BJ (cell line): ENCODE measurements around the gene PIGH. TPM values are rescaled to one million over a fixed set of nuclear protein-coding genes. Genes with fewer than 3 reads are reported as not detected.
A peak's percentile ranks its signal among the peaks of the same experiment; 100 is the strongest.

ENCODE experiments used
- CTCF ChIA-PET: fragments of 350-600 bp; formaldehyde crosslinking; extraction: SDS; loops from one replicate; lab custom pipeline; 2021; ENCODE audit warnings: antibody characterized with exemption, inconsistent platforms; lab: Yijun Ruan, JAX
- POLR2A ChIA-PET: fragments of 300-600 bp; sonication (Branson Sonifier 250); formaldehyde crosslinking; extraction: SDS; loops from one replicate; lab custom pipeline; 2021; ENCODE audit warnings: antibody characterized with exemption; lab: Charles Lee
- DNase-seq: peaks from one replicate; pipeline ENCODE4 v3.0.0-alpha.2; 2011; ENCODE audit warnings: low read depth
- H3K27me3 ChIP-seq: 2 replicates; pipeline ENCODE4 v1.6.0; 2011; ENCODE audit warnings: low read length; ENCODE audit not compliant: control insufficient read depth, insufficient read depth
- H3K36me3 ChIP-seq: 2 replicates; pipeline ENCODE4 v1.5.1; 2011; ENCODE audit warnings: low read length; ENCODE audit not compliant: control insufficient read depth, insufficient read depth
- H3K4me3 ChIP-seq: 2 replicates; pipeline ENCODE4 v1.5.1; 2011; ENCODE audit warnings: low read depth, mild to moderate bottlenecking, control low read depth, low read length
- CTCF ChIP-seq: IDR thresholded peaks from 2 replicates; pipeline ENCODE4 v1.5.1; 2011; ENCODE audit warnings: low read depth, mild to moderate bottlenecking, control low read depth, inconsistent platforms, low read length, moderate library complexity; ENCODE audit not compliant: insufficient read depth
- polyA plus RNA-seq: library from polyadenylated mRNA; depleted of rRNA; stranded (reverse); fragments of >200 nt; gene quantifications from 2 replicates; pipeline ENCODE4 v1.2.3, GENCODE V29; 2011

The PIGH gene
- polyA plus RNA-seq, 1 experiment: 19.0 TPM

DNA sequence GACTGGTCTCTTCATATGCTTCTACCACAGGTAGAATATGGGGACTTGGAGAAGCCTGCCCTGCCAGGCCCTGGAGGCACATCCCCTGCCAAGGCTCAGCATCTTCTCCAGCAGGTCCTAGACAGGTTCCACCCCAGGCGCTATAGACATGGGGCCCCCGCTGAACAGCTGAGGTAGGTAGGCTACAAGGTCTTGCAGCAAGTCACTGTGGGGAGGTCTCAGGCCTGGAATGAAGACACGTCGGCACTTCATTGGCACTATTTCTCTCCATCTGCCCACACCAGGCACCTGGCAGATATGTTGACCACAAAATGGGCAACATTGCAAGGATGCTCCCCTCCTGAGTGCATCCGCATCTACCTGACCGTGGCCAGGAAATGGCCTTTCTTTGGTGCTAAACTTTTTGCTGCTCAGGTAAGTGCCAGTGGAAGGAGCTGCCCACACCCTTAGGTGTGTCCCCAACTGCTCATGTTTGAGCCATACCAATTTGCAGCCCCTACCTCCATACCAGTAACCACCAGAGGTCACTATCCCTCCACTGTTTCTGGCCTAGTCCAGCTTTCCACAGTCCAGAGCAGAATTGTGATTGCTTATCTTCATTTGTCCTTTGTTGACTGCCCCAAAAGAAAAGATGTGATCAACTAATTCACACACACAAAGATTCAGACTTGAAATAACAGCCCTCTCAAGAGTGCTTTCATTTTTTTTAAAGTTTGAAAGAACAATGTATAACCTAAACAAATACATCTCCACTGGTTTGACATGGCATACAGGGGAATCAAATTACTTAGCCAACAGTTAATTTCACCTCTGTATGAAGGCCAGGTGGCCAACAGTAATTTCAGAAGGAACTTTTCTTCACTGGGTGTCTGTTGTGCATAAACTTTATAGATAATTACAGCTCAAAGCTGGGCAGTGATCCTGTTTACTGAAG, 16.1 kb downstream of the PIGH start:
- peak; percentile 79 for TF ChIP-seq CTCF
- no peak overlapping the region for H3K4me3 ChIP-seq
- no peaks in the 10 kb centered on the region for H3K36me3 ChIP-seq
- CTCF ChIA-PET: interaction anchor here (0.7 to 13.8 kb wide), 28 partner anchors 8 to 192 kb away, joined by 3 to 189 read pairs (median 4); partner anchors contain the start of genes PIGH and RDH12
- H3K27me3 ChIP-seq: no peaks in the 10 kb centered on the region
- DNase-seq: no peak
- POLR2A ChIA-PET: interaction anchor here (0.6 to 1.4 kb wide), 2 partner anchors 83 to 120 kb away, joined by 3 to 4 read pairs; no protein-coding TSS in a partner anchor

- no peak for DNase-seq
- TF ChIP-seq CTCF: 0 out of 2 replicates have a peak, but pooled peaks have one; percentile 3
- POLR2A ChIA-PET: no interaction called here
- no peak overlapping the region for H3K4me3 ChIP-seq
- no peaks in the 10 kb centered on the region for H3K27me3 ChIP-seq
- no peaks in the 10 kb centered on the region for H3K36me3 ChIP-seq
- CTCF ChIA-PET: interaction anchor here (1.0 to 13.8 kb wide), 9 partner anchors 9 to 153 kb away, joined by 3 to 189 read pairs (median 7); partner anchors contain the start of genes PLEKHH1 and RDH12
Measured at GRCh38 chr14:67582061-67582460, 18.0 kb downstream of the PIGH start.

- CTCF ChIA-PET: interaction anchor here (1.0 to 13.8 kb wide), 9 partner anchors 9 to 153 kb away, joined by 3 to 189 read pairs (median 7); partner anchors contain the start of genes PLEKHH1 and RDH12
- no peak overlapping the region for H3K4me3 ChIP-seq
- no peaks in the 10 kb centered on the region for H3K27me3 ChIP-seq
- H3K36me3 ChIP-seq: no peaks in the 10 kb centered on the region
- TF ChIP-seq CTCF: no peak
- POLR2A ChIA-PET: no interaction called here
- no peak for DNase-seq
Measured at GRCh38 chr14:67581643-67582042, 18.4 kb downstream of the PIGH start.

- ChIA-PET CTCF (interaction anchor here (0.7 to 13.8 kb wide), 11 partner anchors 8 to 152 kb away, joined by 3 to 189 read pairs (median 7); partner anchors contain the start of genes PLEKHH1 and RDH12), POLR2A (no interaction called here)
- DNase-seq: no peak
Measured at GRCh38 chr14:67580336-67581171, 19.5 kb downstream of the PIGH start.

More at GRCh38 chr14:67580336-67581171, 19.5 kb downstream of the PIGH start:
- no peaks in the 10 kb centered on the region; the same call in 1 of the 2 replicates for H3K27me3 ChIP-seq
- H3K36me3 ChIP-seq: no peaks in the 10 kb centered on the region
- H3K4me3 ChIP-seq: no peak overlapping the region
- no peak for TF ChIP-seq CTCF
